Activated T-cell treated with anti-CD3 and anti-CD28 coated beads for 24 hours (primary cell): ENCODE measurements around the gene TGFBI.
"Not testable (repeated sequence)": the region's sequence is repeated elsewhere in the genome, so short reads cannot be mapped to it uniquely, and the experiment has no call there.

ENCODE experiments used
- DNase-seq: peaks from one replicate; pipeline ENCODE4 v3.0.0-alpha.2; 2020; ENCODE audit warnings: low read depth

The TGFBI gene

DNA sequence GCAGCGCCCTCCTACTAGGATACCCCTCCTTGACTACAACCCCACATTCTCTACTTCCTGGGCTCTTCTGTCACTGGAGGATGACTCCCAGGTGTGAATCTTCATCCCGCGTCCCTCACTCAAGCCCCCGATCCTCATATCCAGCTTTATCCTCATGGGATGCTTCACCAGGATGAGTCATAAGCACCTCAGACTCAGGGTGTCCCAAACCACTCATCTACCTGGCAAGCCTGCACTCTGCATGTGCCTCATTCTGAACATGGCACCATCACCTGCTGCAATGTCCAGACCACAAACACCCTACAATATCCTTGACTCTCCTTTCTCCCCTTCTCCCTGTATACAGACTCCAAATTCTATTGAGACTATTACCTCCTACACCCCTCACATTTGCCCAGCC is 1.5 kb upstream of the TGFBI start:
- DNase-seq: no peak

DNA sequence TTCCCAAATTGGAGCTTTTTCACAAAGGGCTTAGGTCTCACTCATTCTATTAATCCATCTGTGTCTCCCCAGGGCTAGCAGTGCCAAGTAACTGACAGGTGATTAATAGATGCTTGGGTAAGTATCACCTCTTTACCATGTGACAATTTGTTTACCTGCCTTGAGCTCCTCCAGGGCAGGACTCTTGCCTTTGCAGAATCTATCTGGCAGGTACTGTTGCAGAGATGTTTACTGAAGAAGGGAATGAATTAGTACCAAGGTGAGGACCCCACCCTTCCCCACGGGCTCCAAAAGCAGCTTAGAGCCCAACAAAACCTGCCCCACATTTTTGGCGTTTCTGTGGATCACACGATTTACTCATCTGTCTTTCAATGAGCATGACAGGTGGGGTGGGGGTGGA is 698 bp upstream of the TGFBI start:
- DNase-seq: no peak

- no peak for DNase-seq
These were observed 1.5 kb downstream of the TGFBI start for GRCh38 chr5:136030252-136030651.

DNA sequence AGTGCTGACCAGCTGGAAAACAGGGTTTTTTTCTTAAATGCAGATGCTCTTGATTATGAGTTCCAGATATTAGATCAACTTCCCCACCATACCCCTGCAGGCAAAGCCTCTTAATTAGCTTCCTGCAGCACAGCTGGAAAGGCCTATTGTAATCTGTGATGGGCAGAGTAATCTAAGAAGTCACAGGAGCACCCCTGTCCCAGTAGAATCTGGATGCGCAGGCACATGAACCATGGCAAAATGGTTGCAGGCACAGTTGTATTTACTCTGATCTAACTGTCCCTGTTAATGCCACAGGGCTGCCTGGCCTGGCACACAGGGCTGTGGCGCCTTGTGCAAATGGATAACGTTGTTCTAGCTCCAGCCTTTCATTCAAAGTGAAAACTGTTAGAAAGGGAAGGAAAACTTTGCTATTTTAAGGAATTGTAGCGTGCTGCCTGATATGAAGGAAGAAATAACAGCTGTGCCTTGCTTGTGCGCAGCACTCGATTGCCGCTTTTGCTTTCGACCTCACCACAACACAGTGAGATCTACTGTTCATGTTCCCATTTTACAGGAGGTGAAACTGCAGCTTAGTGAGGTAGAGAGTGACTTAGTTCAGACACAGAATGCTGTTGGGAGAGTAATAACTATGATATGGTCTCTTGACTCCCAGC is 2.3 kb downstream of the TGFBI start:
- DNase-seq: no peak

GRCh38 chr5:136031711-136032110 is 2.9 kb downstream of the TGFBI start:
- no peak for DNase-seq

DNA sequence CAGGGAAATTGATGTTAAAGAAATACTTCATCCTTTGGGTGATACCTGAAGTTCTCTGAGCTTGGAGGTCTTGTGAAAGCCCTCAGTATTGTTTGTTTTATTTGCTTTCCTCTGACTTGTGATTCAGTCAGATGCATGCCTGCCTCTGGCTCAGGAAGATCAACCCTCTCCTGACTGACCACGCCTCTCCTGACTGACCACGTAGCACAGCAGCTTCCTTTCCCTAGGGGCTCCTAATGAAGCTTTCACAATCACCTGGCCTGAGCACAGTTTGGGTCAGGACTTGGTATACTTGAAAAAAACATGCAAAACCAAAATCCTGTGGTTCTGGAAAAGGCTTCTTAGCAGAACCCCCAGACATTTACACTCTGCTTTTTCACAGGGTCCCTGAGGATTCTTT is 3.8 kb downstream of the TGFBI start:
- DNase-seq: no peak

DNA sequence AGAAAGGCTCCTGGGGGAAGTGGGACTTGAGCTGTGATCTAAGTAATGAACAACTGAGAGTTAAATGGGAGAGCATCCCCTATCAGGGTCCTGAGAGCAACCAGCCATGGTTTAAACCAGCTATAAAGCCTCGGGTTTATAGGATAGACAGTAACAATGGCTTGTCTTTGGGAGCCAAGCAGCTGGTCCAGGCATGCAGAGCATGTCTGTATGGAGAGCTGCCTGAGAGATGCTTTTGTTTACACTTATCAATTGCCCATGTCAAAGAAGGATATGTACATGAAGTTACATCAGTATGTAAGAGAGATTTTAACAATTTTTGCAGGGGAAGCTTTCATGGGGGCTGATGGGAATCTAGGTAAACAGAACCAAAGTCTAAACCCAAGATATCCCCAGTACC is 4.4 kb downstream of the TGFBI start:
- DNase-seq: no peak

- DNase-seq: no peak
These were observed 5.1 kb downstream of the TGFBI start for GRCh38 chr5:136033848-136034247.

DNA sequence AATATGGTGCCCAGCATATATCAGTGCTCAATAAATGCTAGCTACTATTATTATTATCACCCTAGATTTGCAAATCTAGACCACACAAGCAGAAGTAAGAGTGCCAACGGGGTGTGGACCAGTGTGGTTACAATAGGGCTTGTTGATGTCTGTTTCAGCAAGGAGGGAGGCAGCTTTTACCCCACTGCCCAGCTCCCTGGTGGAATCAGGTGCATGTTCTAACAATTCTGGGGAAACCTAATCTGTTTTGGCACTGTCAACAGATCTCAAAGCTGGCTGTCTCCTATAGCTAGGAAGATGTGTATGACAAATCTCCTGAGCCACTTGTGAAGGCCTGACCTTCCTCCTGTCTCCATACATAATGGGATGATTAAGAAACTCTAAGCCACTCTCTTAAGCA is 5.7 kb downstream of the TGFBI start:
- DNase-seq: no peak

- no peak for DNase-seq
These were observed 6.2 kb downstream of the TGFBI start for GRCh38 chr5:136034984-136035383.

DNA sequence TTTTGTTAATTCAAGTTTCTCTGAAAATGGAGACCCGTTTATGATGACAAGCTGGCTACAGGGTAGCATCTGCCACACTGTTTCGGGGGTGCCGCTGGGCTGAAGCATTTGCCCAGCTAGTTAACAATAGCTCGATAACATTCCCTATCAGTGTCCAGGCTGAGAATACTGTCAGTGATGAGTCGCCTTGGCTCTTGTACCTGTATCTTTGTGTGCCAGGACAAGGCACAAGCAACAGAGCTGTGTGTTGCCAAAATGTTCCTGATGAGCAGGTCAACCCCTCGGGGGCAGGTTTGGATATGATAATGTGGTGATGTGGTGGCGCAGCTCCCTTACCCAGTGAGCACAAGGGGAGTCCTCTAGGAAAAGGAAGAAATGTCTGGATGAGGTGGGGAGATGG is 7.0 kb downstream of the TGFBI start:
- no peak for DNase-seq

DNA sequence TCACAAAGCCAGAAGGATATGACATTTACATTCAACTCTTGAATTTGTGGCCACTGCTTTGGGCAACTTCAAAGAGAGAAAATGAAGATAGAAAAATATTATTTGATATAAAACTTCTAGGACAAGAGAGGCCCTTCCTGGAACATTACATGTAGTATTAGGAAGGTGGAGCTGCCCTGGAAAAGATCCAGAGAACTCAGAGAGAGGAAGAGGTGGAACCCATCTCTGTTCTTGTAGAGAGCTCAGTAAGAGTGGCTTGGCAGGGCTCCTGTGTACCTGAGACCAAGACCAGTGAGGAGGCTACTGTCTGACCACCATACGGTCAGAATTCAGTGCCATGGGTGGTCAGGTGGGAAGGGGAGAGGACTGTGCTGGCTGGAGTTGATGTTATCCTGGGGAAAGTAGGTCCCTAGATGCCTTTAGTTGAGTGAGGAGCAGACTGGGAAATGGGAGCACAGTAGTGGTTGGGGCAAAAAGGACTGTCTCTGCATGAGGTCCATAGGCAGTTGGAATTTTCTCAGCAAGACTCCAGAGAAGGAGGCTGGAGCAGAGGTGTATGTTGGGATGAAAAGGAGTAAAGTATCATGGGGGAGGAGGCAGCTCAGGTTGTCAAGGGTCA is 7.6 kb downstream of the TGFBI start:
- no peak for DNase-seq

DNA sequence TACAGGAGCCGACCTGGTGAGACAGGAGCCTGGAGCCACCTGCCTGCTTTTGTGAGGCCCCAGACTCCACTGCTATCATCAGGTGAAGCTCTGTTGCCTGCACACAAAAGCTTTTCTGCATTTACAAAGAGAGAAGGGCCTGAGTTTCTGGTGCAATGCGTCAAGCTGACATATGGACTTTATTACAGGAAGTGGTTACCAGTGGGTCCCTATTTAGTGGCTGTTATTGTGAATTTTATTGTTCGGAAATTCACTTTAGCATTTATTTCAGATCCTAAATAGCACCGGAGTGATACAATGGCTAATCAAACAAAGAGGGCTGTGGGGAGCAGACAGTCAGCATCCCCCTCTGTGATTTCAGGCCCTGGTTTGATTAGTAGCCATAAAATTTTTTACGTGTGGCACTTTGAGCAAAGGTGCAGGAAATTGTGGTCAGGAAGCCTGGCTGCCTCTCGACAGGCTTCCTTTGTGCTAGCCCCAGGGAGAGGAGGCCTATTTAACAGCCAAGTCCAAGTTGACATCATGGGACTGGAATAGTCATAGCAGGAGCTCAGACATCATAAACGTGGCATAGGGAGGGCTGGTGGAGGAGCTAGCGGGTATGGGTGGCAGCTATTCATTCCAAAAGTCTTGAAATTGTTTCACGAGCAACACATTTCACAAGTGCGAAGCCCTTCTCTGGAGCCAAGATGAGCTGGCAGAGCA is 8.4 kb downstream of the TGFBI start:
- DNase-seq: peak; percentile 17

- no peak for DNase-seq
These were observed 9.8 kb downstream of the TGFBI start for GRCh38 chr5:136038635-136039034.

GRCh38 chr5:136039202-136039601 is 10.4 kb downstream of the TGFBI start:
- DNase-seq: no peak

- no peak for DNase-seq
These were observed 12.1 kb downstream of the TGFBI start for GRCh38 chr5:136040746-136041415.

DNA sequence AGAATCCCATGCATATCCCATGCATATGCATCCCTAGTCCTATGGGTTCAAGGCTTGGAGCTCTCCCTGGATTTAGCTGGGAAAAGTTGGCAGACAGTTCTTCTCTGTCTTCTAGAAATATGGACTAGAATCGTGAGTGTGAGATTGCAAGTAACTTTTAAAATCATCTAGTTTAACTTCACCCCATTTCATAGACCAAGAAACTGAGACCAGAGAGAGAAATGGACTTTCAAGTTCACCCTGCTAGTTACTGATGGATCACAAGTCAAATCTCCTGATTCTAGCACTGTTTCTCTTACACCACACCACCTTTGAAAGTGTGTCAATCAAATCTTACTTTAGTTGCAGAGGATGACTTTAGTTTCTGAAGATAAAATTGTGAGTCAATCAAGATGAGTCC is 13.4 kb downstream of the TGFBI start:
- DNase-seq: no peak

GRCh38 chr5:136042665-136043121 is 13.9 kb downstream of the TGFBI start:
- DNase-seq: no peak

DNA sequence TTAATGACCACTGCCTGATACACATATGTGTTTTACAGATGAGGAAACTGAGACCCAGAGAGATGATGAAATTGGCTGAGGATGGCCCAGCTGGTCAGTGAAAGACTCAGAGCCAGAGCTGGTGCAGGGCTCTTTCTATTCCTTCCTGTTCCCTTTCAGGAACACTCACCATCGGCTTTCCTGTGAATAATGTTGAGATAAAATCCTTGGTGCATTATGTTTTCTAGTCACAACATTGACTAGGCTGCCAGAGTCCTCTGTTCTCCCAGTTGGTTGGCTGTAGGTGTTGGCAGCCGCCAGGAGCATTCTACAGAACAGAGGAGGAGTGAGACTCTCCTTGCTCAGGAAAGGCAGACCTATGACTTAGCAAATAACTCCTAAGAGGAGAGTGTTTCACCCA is 14.8 kb downstream of the TGFBI start:
- no peak for DNase-seq

GRCh38 chr5:136043968-136044610 is 15.3 kb downstream of the TGFBI start:
- no peak for DNase-seq

DNA sequence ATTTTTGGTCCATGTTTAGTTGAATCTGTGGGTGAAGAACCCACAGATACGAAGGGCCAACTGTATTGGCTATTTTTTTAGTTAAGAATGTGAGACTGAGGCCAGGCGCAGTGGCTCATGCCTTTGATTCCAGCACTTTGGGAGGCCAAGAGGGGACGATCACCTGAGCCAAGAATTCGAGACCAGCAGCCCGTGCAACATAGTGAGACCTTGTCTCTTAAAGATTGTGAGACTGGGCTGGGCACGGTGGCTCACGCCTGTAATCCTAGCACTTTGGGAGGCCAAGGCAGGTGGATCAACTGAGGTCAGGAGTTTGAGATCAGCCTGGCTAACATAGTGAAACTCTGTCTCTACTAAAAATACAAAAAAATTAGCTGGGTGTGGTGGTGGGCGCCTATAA is 16.2 kb downstream of the TGFBI start:
- not testable (repeated sequence) for DNase-seq

DNA sequence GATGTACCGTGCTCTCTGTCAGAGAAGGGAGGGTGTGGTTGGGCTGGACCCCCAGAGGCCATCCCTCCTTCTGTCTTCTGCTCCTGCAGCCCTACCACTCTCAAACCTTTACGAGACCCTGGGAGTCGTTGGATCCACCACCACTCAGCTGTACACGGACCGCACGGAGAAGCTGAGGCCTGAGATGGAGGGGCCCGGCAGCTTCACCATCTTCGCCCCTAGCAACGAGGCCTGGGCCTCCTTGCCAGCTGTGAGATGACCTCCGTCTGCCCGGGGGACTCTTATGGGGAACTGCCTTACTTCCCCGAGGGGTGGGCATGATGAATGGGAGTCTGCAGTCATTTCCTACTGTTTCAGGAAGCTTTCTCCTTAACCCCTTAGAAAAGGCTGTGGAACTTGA is 17.5 kb downstream of the TGFBI start:
- no peak for DNase-seq
